Measurements from ENCODE around the gene MTO1. TPM values are rescaled to one million over a fixed set of nuclear protein-coding genes. Genes with fewer than 3 reads are reported as not detected.

Gene MTO1
- polyA plus RNA-seq (2012; rRNA removed): 9.9 and 11.4 TPM in 2 replicates
- polyA plus RNA-seq (2012; cell fraction: cytosol; rRNA removed): 9.9 and 12.7 TPM in 2 replicates
- polyA plus RNA-seq (2012; cell fraction: nucleus; rRNA removed): 15.5 and 18.7 TPM in 2 replicates

GRCh38 chr6:73461537-73462350, at the start of gene MTO1:
MTO1 (plus strand) TSS chr6:73461737; CDS start chr6:73461855, 118 bp downstream.
- 1% methylated on average over 29 of the region's 55 CpGs for WGBS (ENCODE audit: low lambda C conversion rate)
- ChIA-PET CTCF (interaction anchor here (1.0 to 1.4 kb wide), 9 partner anchors 10 to 192 kb away, joined by 3 to 5 read pairs (median 4); partner anchors contain the start of gene SLC17A5), POLR2A (interaction anchor here (0.9 to 2.3 kb wide), 4 partner anchors 10 to 59 kb away, joined by 3 to 16 read pairs (median 4); partner anchors contain the start of genes CGAS and EEF1A1)
- Histone ChIP-seq H3K36me3 (replicated peaks in 1 of 2; ENCODE audit: control insufficient read depth in 1 of 2, insufficient read depth in 2 of 2, low read length in 1 of 2) (peaks cover 5 to 10% of the 10 kb centered on the region in 2 experiments), H3K9ac (peak within 1 kb of the TSS; percentile 95), H3K27me3 (ENCODE audit: insufficient read depth) (no peaks in the 10 kb centered on the region), H3K27ac (ENCODE audit: low read depth in 2 of 2, low read length in 1 of 2) (peak within 1 kb of the TSS; percentile 84 to 94), H4K20me1 (ENCODE audit: insufficient read depth) (no peaks in the 10 kb centered on the region), H3F3A (replicated peaks; ENCODE audit: insufficient read depth) (peaks cover 7% of the 10 kb centered on the region), H3K4me2 (peak within 1 kb of the TSS; percentile 87), H3K9me3 (no peaks in the 10 kb centered on the region), H3K4me1 (ENCODE audit: control insufficient read depth in 1 of 2, insufficient read depth in 2 of 2, low read depth in 1 of 2, low read length in 1 of 2) (no peaks in the 10 kb centered on the region; a peak in 1 of 4 replicates), H3K79me2 (ENCODE audit: insufficient read depth) (peaks cover 41% of the 10 kb centered on the region), H3K4me3 (ENCODE audit: low read depth in 2 of 2, low read length in 1 of 2) (peak within 1 kb of the TSS; percentile 82 to 99), H3K9me2 (no peaks in the 10 kb centered on the region), H2AFZ (ENCODE audit: low read depth) (peak within 1 kb of the TSS; percentile 96)
- DNase-seq: peak; percentile 87
- no peak for TF ChIP-seq EP300 (IDR thresholded peaks at IDR 0.05; ENCODE audit: borderline replicate concordance in 1 of 2, low read depth in 1 of 2, low read length in 1 of 2)
- peak; percentile 91 for TF ChIP-seq MXI1 (IDR thresholded peaks at IDR 0.05; ENCODE audit: low read depth, low read length)
- TF ChIP-seq TEAD4 (IDR thresholded peaks at IDR 0.05; ENCODE audit: borderline replicate concordance, insufficient read depth): no peak
- TF ChIP-seq RXRA (IDR thresholded peaks at IDR 0.05; ENCODE audit: borderline replicate concordance, low read depth): no peak
- peak; percentile 84 for TF ChIP-seq MAX (IDR thresholded peaks at IDR 0.05; ENCODE audit: low read depth)
- TF ChIP-seq SMC3 (IDR thresholded peaks at IDR 0.05; ENCODE audit: low read depth, low read length): no peak
- TF ChIP-seq RAD21 (IDR thresholded peaks at IDR 0.05; ENCODE audit: low read length): no peak
- no peak for TF ChIP-seq NFIC (IDR thresholded peaks at IDR 0.05; ENCODE audit: borderline replicate concordance)
- TF ChIP-seq YY1 (IDR thresholded peaks at IDR 0.05; ENCODE audit: low read depth): peak; percentile 98
- no peak for TF ChIP-seq JUND (IDR thresholded peaks at IDR 0.05)
- TF ChIP-seq CTCF (IDR thresholded peaks at IDR 0.05): no peak
- no peak for TF ChIP-seq PBX3 (IDR thresholded peaks at IDR 0.05)
- peak; percentile 82 for TF ChIP-seq TAF1 (IDR thresholded peaks at IDR 0.05; ENCODE audit: borderline replicate concordance, low read depth, low read length)
- TF ChIP-seq POLR2AphosphoS5 (IDR thresholded peaks at IDR 0.05; ENCODE audit: low read depth, low read length): peak; percentile 89
- TF ChIP-seq CHD2 (IDR thresholded peaks at IDR 0.05; ENCODE audit: low read length, partially characterized antibody): no peak
- no peak for TF ChIP-seq FOSL2 (IDR thresholded peaks at IDR 0.05; ENCODE audit: borderline replicate concordance, low read depth)
- TF ChIP-seq EZH2phosphoT487 (IDR thresholded peaks at IDR 0.05; ENCODE audit: borderline replicate concordance, low read depth): no peak
- no peak for TF ChIP-seq USF1 (IDR thresholded peaks at IDR 0.05; ENCODE audit: borderline replicate concordance, low read depth)
- no peak for TF ChIP-seq GATA2 (CRISPR knock-in tag; IDR thresholded peaks at IDR 0.05)
- no peak for TF ChIP-seq FOXJ3 (CRISPR knock-in tag; IDR thresholded peaks at IDR 0.05)
- no peak for TF ChIP-seq ELF1 (IDR thresholded peaks at IDR 0.05)
- no peak for TF ChIP-seq IRF3 (IDR thresholded peaks at IDR 0.05; ENCODE audit: low read depth, low read length)
- 0 out of 2 replicates have a peak, but pooled peaks have one; percentile 11 for TF ChIP-seq TCF12 (IDR thresholded peaks at IDR 0.05)
- TF ChIP-seq USF2 (IDR thresholded peaks at IDR 0.05; ENCODE audit: borderline replicate concordance, low read depth, low read length): no peak
- TF ChIP-seq ZBTB33 (IDR thresholded peaks at IDR 0.05; ENCODE audit: borderline replicate concordance, low read depth): no peak
